ENCODE results near the gene SENP6. TPM values are rescaled to one million over a fixed set of nuclear protein-coding genes. Genes with fewer than 3 reads are reported as not detected.

SENP6 gene
- polyA plus RNA-seq, 1 donor = 186 TPM

DNA sequence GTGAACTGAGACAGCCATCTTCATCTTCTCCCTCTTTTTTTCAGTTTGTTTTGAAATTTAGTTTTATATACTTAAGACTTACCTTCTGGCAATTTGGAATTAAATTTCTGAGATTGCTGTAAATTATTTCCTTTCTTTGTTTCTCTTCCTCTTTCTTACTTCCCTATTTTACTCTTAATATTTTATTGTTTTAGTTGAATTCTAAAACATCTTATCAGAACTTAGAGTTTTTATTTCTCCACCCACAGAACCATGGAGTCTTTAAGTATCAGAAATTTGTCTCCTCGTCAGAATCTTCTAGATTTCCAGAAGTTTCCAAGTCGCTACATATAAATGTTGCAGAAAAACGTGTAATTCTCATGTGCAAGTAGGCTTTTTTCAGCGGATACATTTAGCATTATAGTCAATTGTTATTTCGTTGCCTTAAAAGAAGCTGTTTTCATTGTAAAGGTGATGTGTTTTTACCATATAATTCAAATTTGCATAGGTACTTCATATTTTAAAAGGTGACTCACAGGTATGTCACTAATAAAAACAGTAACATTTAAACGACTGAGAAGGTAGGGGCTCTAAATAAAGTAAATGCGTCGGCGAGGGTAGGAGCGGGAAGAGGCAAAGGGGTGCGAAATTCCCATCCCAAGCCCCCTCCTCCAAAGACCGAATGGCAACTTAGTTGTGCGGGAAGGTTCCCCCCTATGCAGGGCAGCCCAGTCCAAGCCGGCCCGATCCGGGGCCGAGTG lies 146.5 kb downstream of the SENP6 start:
- no peak for DNase-seq

DNA sequence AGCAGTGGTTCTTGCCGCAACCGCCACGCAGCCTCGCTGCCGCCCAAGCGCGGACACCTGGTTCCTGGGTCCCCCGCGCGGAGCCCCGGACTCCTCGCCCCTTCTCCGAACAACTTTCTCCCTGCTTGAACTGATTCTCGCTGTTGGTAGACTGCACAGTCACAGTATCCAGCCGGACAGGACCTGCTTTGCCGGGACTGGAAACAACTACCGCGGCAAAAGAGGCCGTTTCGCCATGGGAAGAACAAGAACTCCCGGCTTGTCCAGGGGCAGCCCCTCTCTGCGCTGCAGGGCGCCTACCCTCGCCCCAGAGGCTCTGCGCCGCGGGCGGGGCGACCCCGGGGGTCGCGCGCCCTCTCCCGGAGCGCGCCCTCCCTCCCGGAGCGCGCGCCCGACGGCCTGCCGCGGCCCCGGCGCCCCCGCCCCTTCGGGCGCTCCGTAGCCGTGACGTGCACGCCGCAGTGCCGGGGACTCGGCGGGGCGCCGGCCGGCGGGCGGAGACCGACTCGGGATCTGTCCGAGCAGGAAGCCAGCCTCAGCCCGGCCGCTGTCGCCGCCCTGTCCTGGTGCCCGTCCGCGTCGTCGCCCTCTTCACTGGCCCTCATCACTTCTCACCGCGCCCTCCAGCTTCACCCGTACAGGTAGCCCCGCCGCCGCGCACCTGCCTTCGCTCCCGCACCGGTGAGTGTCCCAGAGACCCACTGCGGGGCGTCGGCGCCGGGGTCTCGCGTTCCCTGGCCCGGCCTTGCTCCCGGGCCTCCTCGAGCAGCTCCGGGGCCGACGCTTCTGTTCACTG lies 147.3 kb downstream of the SENP6 start, which contains the start of gene MYO6:
Gene MYO6, plus strand, starts transcription at position 497 of the 796 bp plus-strand sequence. CDS start 68,309 bp downstream, outside the sequence.
- peak; percentile 74 for DNase-seq

DNA sequence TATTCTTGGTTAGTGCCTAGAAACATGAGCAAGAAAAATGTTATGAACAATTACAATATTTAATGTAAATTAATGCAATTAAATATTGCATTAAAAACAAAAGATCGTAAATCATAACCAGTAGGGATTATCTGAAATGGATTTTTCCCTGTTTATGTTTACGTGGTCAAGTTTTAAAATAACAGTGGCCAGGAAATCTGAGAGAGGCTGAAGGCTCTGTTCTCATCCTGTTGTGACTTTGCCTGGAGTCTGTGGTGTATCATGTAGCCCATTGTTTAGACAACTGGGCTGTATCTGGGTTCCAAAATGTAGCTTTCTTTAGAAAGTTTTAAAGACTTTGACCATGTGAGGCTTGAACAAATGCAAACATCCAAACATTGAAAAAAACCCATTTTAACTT lies 149.8 kb downstream of the SENP6 start:
- no peak for DNase-seq

DNA sequence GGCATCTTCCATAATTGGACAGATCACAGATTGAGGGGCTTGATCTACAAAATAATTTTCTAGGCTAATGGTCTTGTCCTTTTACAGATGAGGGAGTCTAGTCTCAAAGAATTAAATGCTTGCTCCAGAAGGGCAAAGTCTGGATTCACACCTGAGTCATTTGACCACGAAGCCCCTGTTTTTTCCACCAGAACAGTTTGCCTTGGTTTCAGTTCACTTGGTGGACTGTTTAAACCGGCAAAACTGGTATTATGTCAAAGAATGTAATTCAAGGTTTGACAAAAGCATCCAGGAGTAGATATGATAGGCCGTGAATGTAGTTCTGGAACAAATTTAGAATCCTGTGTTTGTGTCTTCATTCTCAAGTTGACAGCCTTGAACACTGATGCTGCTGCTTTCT lies 150.7 kb downstream of the SENP6 start:
- DNase-seq = no peak

DNA sequence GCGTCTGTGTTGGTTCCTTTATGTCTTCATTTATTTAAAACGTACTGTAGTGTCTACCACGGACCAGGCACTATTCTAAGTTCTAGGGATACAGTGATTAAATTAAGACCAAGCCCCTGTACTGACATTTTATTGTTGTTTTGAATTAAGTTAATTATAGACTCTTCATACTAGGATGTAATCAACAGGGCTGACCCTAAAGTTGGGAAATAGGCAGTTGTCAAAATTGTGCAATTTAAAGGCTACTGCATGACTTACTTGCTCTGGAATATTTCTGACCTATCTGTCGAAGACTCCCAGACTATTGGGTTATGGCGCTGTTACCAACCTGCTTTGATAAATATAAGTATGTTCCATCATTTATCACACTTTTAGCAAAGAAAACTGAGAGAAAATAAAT lies 154.0 kb downstream of the SENP6 start:
- no peak for DNase-seq

DNA sequence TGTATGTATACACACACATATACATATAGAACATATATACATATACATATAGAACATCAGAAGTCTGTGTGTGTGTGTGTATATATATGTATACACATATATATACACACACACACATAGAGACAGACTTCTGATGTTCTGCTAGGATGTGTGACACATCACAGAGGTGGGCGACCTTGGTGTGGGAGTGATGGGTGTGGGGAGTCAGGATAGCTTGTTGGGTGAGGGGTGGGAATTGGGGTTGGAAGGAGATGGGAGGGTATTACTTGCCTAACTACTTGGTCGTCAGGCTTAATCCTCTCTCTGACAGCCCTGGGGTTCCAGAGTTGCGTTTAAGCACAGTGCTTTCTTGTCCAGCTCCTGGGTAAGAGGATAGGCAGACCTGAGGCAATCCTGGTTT lies 155.6 kb downstream of the SENP6 start:
- no peak for DNase-seq

DNA sequence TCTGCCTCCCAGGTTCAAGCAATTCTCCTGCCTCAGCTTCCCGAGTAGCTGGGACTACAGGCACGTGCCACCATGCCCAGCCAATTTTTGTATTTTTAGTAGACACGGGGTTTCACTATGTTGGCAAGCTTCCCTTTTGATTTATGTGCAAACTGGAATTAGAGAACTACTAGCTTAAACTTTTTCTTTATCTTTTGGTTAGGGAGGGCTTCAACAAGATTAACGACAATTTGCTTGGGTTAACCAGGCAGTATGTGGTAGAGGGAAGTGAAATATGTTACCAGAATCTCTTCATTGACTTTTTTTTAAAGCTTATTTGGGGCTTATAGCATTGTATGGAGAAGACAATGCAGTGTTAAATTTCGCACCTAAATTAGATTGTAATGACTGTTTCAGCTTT lies 156.4 kb downstream of the SENP6 start:
- no peak for DNase-seq

DNA sequence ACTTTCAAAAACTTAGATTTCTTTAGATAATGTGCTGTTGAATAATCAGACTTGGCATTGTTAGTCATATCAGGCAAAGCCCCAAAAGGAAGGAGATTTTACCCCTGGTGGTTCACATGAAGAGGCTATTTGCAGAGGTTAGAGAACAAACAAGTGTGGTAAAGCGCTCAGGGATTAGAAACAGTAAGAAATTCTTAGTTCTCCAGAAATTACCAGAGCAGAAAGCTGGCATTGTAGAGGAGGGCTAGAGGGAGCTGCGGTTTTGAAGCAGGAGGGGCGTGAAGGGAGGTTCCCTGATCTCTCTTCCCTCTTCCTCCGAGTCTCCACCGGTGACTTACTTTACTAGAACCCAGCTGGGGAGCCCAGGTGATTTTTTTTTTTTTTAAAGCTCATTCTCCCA lies 157.5 kb downstream of the SENP6 start:
- no peak for DNase-seq

DNA sequence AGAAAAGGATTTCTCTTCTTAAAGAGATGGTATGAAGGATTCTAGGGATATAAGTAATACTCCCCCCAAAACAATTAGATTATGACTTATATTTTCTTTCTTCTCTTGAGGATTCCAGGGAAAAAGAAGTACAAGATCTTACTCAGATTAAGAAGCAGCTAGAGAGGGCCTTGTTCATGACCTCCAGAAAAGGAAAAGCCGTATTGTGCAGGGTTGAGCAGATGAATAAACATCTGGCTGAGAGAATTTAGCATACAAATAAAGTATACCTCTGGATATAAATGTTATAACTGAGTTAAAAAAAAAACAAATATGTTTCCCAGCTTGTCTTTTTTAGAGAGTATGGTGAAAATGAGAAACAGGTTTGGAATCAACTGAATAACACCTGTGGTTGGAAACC lies 158.6 kb downstream of the SENP6 start:
- DNase-seq = no peak

DNA sequence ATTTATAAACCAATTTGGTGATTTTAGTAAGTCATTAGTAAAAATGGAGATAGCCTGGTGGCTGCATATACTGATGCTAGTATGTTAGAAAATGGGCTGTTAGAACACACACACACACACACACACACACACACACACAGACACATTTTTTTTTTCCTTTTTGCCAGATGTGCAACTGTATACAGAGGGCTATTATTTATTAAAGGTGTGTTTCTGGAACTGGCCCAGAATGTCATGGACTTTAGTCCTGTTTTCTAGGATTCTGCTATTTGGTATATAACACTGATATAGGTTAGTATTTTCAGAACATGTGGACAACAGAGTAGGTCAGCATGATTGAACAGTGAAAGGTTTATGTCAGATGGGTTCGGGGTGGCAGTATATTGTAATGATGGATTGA lies 159.8 kb downstream of the SENP6 start:
- DNase-seq = no peak

DNA sequence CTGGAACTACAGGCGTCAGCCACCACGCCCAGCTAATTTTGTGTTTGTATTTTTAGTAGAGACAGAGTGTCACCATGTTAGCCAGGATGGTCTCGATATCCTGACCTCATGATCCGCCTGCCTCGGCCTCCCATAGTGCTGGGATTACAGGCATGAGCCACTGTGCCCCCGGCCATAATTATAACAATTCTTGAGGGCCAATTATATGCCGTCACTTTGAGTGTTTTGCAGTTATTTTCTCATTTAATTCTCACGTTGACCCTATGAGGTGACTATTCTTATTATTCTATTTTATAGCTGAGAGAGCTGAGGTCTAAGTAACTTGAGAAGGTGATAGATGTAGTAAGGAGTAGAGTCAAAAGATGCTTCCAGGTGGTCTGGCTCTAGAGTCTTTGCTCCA lies 160.4 kb downstream of the SENP6 start:
- DNase-seq = no peak

DNA sequence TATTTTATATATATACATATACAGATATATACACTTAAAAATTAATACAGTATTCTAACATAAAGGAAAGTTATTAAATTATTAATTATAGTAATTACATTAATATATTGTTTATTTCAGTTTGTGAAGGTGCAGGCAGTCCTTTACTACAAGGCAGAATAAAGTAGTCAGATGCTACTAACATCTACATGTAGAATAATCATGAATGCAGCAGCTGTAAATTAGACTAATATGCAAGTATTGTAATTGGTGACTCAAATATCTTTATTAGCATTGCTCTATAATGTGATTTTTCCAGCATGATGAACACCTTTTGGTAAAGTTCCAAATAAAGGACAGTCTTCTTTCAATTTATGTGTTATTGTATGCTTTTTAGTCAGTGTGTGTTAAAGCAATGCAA lies 164.7 kb downstream of the SENP6 start:
- DNase-seq = no peak

Other genes with a start within 250 kb of the SENP6 start
- 2.4 TPM for gene FILIP1, start 108.1 kb upstream of the SENP6 start, polyA plus RNA-seq (ENCODE audit: insufficient read length)
- gene MYO6, start 147.4 kb downstream of the SENP6 start, polyA plus RNA-seq (ENCODE audit: insufficient read length) = 118 TPM

Data from left kidney (tissue), 2 donors.